Vein endothelial cell (primary cell): ENCODE measurements around the gene MAP7D3. TPM values are rescaled to one million over a fixed set of nuclear protein-coding genes. Genes with fewer than 3 reads are reported as not detected.

Experiments
- total RNA-seq: library from RNA; depleted of rRNA; stranded (reverse); fragments of >200 nt; gene quantifications from 2 replicates; pipeline ENCODE4 v1.2.3, GENCODE V29; 2012

Gene MAP7D3, protein sequence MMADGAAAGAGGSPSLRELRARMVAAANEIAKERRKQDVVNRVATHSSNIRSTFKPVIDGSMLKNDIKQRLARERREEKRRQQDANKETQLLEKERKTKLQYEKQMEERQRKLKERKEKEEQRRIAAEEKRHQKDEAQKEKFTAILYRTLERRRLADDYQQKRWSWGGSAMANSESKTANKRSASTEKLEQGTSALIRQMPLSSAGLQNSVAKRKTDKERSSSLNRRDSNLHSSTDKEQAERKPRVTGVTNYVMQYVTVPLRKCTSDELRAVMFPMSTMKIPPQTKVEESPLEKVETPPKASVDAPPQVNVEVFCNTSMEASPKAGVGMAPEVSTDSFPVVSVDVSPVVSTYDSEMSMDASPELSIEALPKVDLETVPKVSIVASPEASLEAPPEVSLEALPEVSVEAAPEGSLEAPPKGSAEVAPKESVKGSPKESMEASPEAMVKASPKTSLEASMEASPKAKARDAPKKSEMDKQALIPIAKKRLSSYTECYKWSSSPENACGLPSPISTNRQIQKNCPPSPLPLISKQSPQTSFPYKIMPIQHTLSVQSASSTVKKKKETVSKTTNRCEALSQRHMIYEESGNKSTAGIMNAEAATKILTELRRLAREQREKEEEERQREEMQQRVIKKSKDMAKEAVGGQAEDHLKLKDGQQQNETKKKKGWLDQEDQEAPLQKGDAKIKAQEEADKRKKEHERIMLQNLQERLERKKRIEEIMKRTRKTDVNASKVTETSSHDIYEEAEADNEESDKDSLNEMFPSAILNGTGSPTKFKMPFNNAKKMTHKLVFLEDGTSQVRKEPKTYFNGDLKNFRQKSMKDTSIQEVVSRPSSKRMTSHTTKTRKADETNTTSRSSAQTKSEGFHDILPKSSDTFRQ
- 24.7 and 27.8 TPM in 2 replicates for total RNA-seq

GRCh38 chrX:136251041-136251991 lies at the start of gene MAP7D3:
TSS of gene MAP7D3 (minus strand) at chrX:136251400. CDS start at chrX:136251358, 42 bp downstream.

GRCh38 chrX:136300721-136301120 lies 49.5 kb upstream of the MAP7D3 start, which contains the start of gene ADGRG4:
TSS of gene ADGRG4 (plus strand) at chrX:136300963. CDS start at chrX:136308778, 7,815 bp downstream.

Other genes starting within 250 kb of the MAP7D3 start
- gene FHL1, start 103.9 kb downstream of the MAP7D3 start, total RNA-seq, result 49.2 and 60.8 TPM in 2 replicates
- under 0.01 TPM in 1 of 2 replicates, not detected in the other for gene ADGRG4, start 49.6 kb upstream of the MAP7D3 start, total RNA-seq
- gene BRS3, start 236.5 kb upstream of the MAP7D3 start, total RNA-seq, result not detected in 2 replicates
- gene HTATSF1, start 246.2 kb upstream of the MAP7D3 start, total RNA-seq, result 19.6 and 30.7 TPM in 2 replicates